OCI-LY3 (cell line): Measurements from ENCODE around the gene RAP1GAP2.

Source experiments
- EZH2phosphoT487 ChIP-seq: fragments of 200-600 bp; shearing (Covaris generic); IDR thresholded peaks from 2 replicates; pipeline ENCODE4 v1.6.1; 2018; ENCODE audit warnings: antibody characterized with exemption, mixed run types, low read depth
- TF ChIP-seq, protein P1 (sequence below): fragments of 200-600, 300-600 bp; sonication (generic); IDR thresholded peaks from 2 replicates; pipeline ENCODE4 v1.5.1; 2014; ENCODE audit warnings: antibody characterized with exemption, low read length, low read depth

GRCh38 chr17:2932946-2933345 is 136.7 kb downstream of the RAP1GAP2 start:
- TF ChIP-seq, protein P1, sequence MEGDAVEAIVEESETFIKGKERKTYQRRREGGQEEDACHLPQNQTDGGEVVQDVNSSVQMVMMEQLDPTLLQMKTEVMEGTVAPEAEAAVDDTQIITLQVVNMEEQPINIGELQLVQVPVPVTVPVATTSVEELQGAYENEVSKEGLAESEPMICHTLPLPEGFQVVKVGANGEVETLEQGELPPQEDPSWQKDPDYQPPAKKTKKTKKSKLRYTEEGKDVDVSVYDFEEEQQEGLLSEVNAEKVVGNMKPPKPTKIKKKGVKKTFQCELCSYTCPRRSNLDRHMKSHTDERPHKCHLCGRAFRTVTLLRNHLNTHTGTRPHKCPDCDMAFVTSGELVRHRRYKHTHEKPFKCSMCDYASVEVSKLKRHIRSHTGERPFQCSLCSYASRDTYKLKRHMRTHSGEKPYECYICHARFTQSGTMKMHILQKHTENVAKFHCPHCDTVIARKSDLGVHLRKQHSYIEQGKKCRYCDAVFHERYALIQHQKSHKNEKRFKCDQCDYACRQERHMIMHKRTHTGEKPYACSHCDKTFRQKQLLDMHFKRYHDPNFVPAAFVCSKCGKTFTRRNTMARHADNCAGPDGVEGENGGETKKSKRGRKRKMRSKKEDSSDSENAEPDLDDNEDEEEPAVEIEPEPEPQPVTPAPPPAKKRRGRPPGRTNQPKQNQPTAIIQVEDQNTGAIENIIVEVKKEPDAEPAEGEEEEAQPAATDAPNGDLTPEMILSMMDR: no peak
- TF ChIP-seq EZH2phosphoT487: no peak
